Measurements from ENCODE around the gene CLECL1. TPM values are rescaled to one million over a fixed set of nuclear protein-coding genes. Genes with fewer than 3 reads are reported as not detected.

CLECL1 gene
- total and polyA plus RNA-seq, 9 of the 15 experiments (the other 6 are each of a cell fraction or from before 2014, with no cell fraction given) = 0.13 to 0.25 TPM; not detected in 7

GRCh38 chr12:9701380-9702154, 31.3 kb downstream of the CLECL1 start:
- BruUV-seq (replicated peaks) = no TSS peak
- H4K20me1 ChIP-seq (replicated peaks; ENCODE audit: control insufficient read depth, insufficient read depth, low read length) = no peaks in the 10 kb centered on the region
- H3K79me2 ChIP-seq (ENCODE audit: control insufficient read depth, insufficient read depth, low read length) = no peaks in the 10 kb centered on the region
- intact Hi-C loops (cut with micrococcal nuclease) (loop anchor here (10.0 kb wide), 1 partner anchor 327 kb away; no protein-coding TSS in a partner anchor), in situ Hi-C loops (cut with MboI) (loop anchor here (25.0 kb wide), 1 partner anchor 239 kb away; no protein-coding TSS in a partner anchor)
- no peak overlapping the region for H3K27ac ChIP-seq (ENCODE audit: extremely low read depth, low read depth, low read length)
- H2AFZ ChIP-seq (ENCODE audit: low read depth, low read length) = no peak overlapping the region
- WGBS (ENCODE audit: insufficient coverage, low coverage, missing lambda C conversion rate) = 11% methylated on average over 1 of the region's 1 CpG
- TF ChIP-seq ZNF12 (CRISPR knock-in tag; IDR thresholded peaks at IDR 0.05) = no peak
- no peak for TF ChIP-seq HDAC8 (tag; IDR thresholded peaks at IDR 0.05)
- TF ChIP-seq ZNF398 (CRISPR knock-in tag; IDR thresholded peaks at IDR 0.05) = no peak
- no peak for TF ChIP-seq RBM39 (optimal IDR thresholded peaks at IDR 0.05; ENCODE audit: low read depth, low read length)
- TF ChIP-seq E2F1 (CRISPR knock-in tag; IDR thresholded peaks at IDR 0.05) = no peak
- TF ChIP-seq ZFX (CRISPR knock-in tag; IDR thresholded peaks at IDR 0.05) = no peak
- no peak for TF ChIP-seq KDM4B (IDR thresholded peaks at IDR 0.05; ENCODE audit: borderline replicate concordance in 2 of 2, low read depth in 1 of 2)
- TF ChIP-seq ZNF644 (tag; IDR thresholded peaks at IDR 0.05; ENCODE audit: low read depth) = no peak
- TF ChIP-seq PREB (CRISPR knock-in tag; IDR thresholded peaks at IDR 0.05) = no peak
- TF ChIP-seq L3MBTL2 (IDR thresholded peaks at IDR 0.05) = no peak
- TF ChIP-seq CTBP1 (IDR thresholded peaks at IDR 0.05; ENCODE audit: borderline replicate concordance) = no peak
- DNase-seq (ENCODE audit: extremely low read depth in 1 of 4, low spot score in 3 of 4) (no peak), ATAC-seq (no peak), FAIRE-seq (no peak)
- ChIA-PET POLR2A (no interaction called here), CTCF (ENCODE audit: low intra/inter-chr PET ratio) (no interaction called here)
- H3K4me3 ChIP-seq = no peak overlapping the region
- no peaks in the 10 kb centered on the region for H3K4me1 ChIP-seq (replicated peaks in 1 of 2; ENCODE audit: control insufficient read depth in 2 of 2, insufficient read depth in 2 of 2, low read length in 2 of 2)
- no peaks in the 10 kb centered on the region for H3K9me3 ChIP-seq (replicated peaks; ENCODE audit: control insufficient read depth, insufficient read depth, low read depth, low read length)
- no peak overlapping the region for H3K9ac ChIP-seq (ENCODE audit: insufficient read depth in 1 of 2, low read depth in 2 of 2, low read length in 2 of 2)
- no peak overlapping the region for H3K4me2 ChIP-seq (ENCODE audit: insufficient read depth, low read length)
- H3K36me3 ChIP-seq (ENCODE audit: control insufficient read depth, insufficient read depth, low read length) = no peaks in the 10 kb centered on the region
- H3K27me3 ChIP-seq (ENCODE audit: control insufficient read depth in 2 of 2, insufficient read depth in 2 of 2, low read length in 2 of 2) = no peaks in the 10 kb centered on the region
- H3K9me1 ChIP-seq (ENCODE audit: control insufficient read depth, insufficient read depth, low read length) = no peaks in the 10 kb centered on the region
